Smooth muscle cell (in vitro differentiated cells): ENCODE measurements around the gene SULF2. TPM values are rescaled to one million over a fixed set of nuclear protein-coding genes. Genes with fewer than 3 reads are reported as not detected.

Experiments used
- DNase-seq: peaks from one replicate; lab custom pipeline; 2025; ENCODE audit not compliant: unreplicated experiment; lab: John Stamatoyannopoulos, UW
- H2AFZ ChIP-seq: fragments of 200-600 bp; sonication (generic); 2 replicates; pipeline ENCODE4 v1.6.0; 2016; ENCODE audit warnings: antibody characterized with exemption, low read depth, mild to moderate bottlenecking
- H3F3A ChIP-seq: fragments of 200-600 bp; sonication (generic); 2 replicates; pipeline ENCODE4 v1.6.0; 2017; ENCODE audit warnings: antibody characterized with exemption, low read depth
- H3K27ac ChIP-seq: fragments of 200-600 bp; sonication (generic); 2 replicates; pipeline ENCODE4 v1.5.1; 2016; ENCODE audit warnings: low read depth, mild to moderate bottlenecking
- H3K27me3 ChIP-seq: fragments of 200-600 bp; sonication (generic); 2 replicates; pipeline ENCODE4 v1.6.1; 2016; ENCODE audit warnings: low read depth, mild to moderate bottlenecking
- H3K36me3 ChIP-seq: fragments of 200-600 bp; sonication (generic); 2 replicates; pipeline ENCODE4 v1.5.1; 2016; ENCODE audit warnings: low read depth
- H3K4me1 ChIP-seq: fragments of 200-600 bp; sonication (generic); 2 replicates; pipeline ENCODE4 v1.5.1; 2016; ENCODE audit warnings: low read depth
- H3K4me2 ChIP-seq: fragments of 200-600 bp; sonication (generic); 2 replicates; pipeline ENCODE4 v1.6.0; 2016; ENCODE audit warnings: mild to moderate bottlenecking
- H3K4me3 ChIP-seq: fragments of 200-600 bp; sonication (generic); 2 replicates; pipeline ENCODE4 v1.5.1; 2016; ENCODE audit warnings: mild to moderate bottlenecking
- H3K79me2 ChIP-seq: fragments of 200-600 bp; sonication (generic); 2 replicates; pipeline ENCODE4 v1.6.0; 2016; ENCODE audit warnings: low read depth, mild to moderate bottlenecking
- H3K9ac ChIP-seq: fragments of 200-600 bp; sonication (generic); 2 replicates; pipeline ENCODE4 v1.6.0; 2016; ENCODE audit warnings: low read depth
- H3K9me3 ChIP-seq: fragments of 200-600 bp; sonication (generic); replicated peaks from 2 replicates; pipeline ENCODE4 v1.5.1; 2016; ENCODE audit warnings: low read depth
- H4K20me1 ChIP-seq: fragments of 200-600 bp; sonication (generic); 2 replicates; pipeline ENCODE4 v1.6.0; 2016; ENCODE audit warnings: low read depth
- CTCF ChIP-seq: fragments of 200-600 bp; sonication (generic); IDR thresholded peaks from 2 replicates; pipeline ENCODE4 v1.5.1; 2017; ENCODE audit warnings: borderline replicate concordance, mild to moderate bottlenecking, antibody characterized with exemption; ENCODE audit not compliant: insufficient read depth, poor library complexity, severe bottlenecking
- WGBS: methylation state at CpG from one replicate; pipeline ENCODE4 v1.1.7; 2016; ENCODE audit warnings: low lambda C conversion rate; 5-methylcytosine and 5-hydroxymethylcytosine counted together
- polyA plus RNA-seq: library from polyadenylated mRNA; unstranded; fragments of >200 nt; fragmentation: Nextera tagmentation; extraction: Ambion mirVana; gene quantifications from 2 replicates; pipeline ENCODE4 v1.2.1, GENCODE V29; 2016
- total RNA-seq: library from RNA; depleted of rRNA; stranded (reverse); fragments of >200 nt; gene quantifications from 2 replicates; pipeline ENCODE4 v1.2.3, GENCODE V29; 2014

The SULF2 gene
- total and polyA plus RNA-seq, 2 experiments from 2014 or later: 109 to 144 TPM

GRCh38 chr20:47642624-47643023, 142.7 kb downstream of the SULF2 start:
- DNase-seq: no peak
- Histone ChIP-seq H3K27ac (no peak overlapping the region), H2AFZ (no peak overlapping the region), H3K4me3 (no peak overlapping the region), H3K9ac (no peak overlapping the region), H3K27me3 (no peaks in the 10 kb centered on the region), H3K4me1 (no peaks in the 10 kb centered on the region), H3K9me3 (no peaks in the 10 kb centered on the region), H4K20me1 (no peaks in the 10 kb centered on the region), H3F3A (no peaks in the 10 kb centered on the region), H3K79me2 (no peaks in the 10 kb centered on the region), H3K36me3 (peaks cover under 1% of the 10 kb centered on the region), H3K4me2 (no peak overlapping the region)
- no peak for TF ChIP-seq CTCF
- 97% methylated on average over 4 of the region's 4 CpGs for WGBS

GRCh38 chr20:47642118-47642517, 143.2 kb downstream of the SULF2 start:
- no peak for DNase-seq
- H3K4me3 ChIP-seq: no peak overlapping the region
- H4K20me1 ChIP-seq: no peaks in the 10 kb centered on the region
- no peaks in the 10 kb centered on the region for H3K79me2 ChIP-seq
- H3K27me3 ChIP-seq: no peaks in the 10 kb centered on the region
- no peaks in the 10 kb centered on the region for H3F3A ChIP-seq
- H3K27ac ChIP-seq: no peak overlapping the region
- H3K36me3 ChIP-seq: peaks cover 3% of the 10 kb centered on the region
- no peak overlapping the region for H2AFZ ChIP-seq
- no peak for TF ChIP-seq CTCF
- H3K9ac ChIP-seq: no peak overlapping the region
- no peaks in the 10 kb centered on the region for H3K9me3 ChIP-seq
- no peak overlapping the region for H3K4me2 ChIP-seq
- WGBS: 97% methylated on average over 4 of the region's 4 CpGs
- no peaks in the 10 kb centered on the region for H3K4me1 ChIP-seq

- Histone ChIP-seq H3K9ac (no peak overlapping the region), H3K36me3 (peaks cover 3% of the 10 kb centered on the region)
Measured at GRCh38 chr20:47638851-47639250, 146.4 kb downstream of the SULF2 start.

More at GRCh38 chr20:47638851-47639250, 146.4 kb downstream of the SULF2 start:
- Histone ChIP-seq H3K4me2 (no peak overlapping the region), H3F3A (no peaks in the 10 kb centered on the region), H3K4me3 (no peak overlapping the region), H3K27ac (no peak overlapping the region), H3K27me3 (no peaks in the 10 kb centered on the region), H3K79me2 (no peaks in the 10 kb centered on the region), H3K4me1 (no peaks in the 10 kb centered on the region), H4K20me1 (no peaks in the 10 kb centered on the region), H3K9me3 (no peaks in the 10 kb centered on the region), H2AFZ (no peak overlapping the region)
- 74% methylated on average over 4 of the region's 4 CpGs for WGBS
- TF ChIP-seq CTCF: no peak
- DNase-seq: no peak
